ENCODE measurements around the gene CDK5RAP1.

CDK5RAP1 gene

DNA sequence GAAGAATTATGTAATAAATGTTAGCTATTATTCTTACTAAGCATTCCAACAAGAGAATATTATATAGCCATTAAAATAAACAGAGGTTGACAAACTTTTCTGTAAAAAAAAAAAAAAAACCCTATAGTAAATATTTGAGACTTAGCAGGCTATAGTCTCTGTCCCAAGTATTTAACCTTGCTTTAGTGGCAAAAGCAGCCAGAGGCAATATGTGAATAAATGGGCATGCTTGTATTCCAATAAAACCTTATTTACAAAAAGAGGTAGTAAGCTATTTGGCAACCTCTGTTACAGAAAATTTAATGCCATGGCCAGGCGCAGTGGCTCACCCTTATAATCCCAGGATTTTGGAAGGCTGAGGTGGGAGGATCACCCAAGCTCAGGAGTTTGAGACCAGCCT, 14.6 kb downstream of the CDK5RAP1 start:
- no peak for DNase-seq (ENCODE audit: low read depth)

GRCh38 chr20:33377366-33377765, 24.0 kb downstream of the CDK5RAP1 start:
- no peak for DNase-seq (ENCODE audit: low read depth)

DNA sequence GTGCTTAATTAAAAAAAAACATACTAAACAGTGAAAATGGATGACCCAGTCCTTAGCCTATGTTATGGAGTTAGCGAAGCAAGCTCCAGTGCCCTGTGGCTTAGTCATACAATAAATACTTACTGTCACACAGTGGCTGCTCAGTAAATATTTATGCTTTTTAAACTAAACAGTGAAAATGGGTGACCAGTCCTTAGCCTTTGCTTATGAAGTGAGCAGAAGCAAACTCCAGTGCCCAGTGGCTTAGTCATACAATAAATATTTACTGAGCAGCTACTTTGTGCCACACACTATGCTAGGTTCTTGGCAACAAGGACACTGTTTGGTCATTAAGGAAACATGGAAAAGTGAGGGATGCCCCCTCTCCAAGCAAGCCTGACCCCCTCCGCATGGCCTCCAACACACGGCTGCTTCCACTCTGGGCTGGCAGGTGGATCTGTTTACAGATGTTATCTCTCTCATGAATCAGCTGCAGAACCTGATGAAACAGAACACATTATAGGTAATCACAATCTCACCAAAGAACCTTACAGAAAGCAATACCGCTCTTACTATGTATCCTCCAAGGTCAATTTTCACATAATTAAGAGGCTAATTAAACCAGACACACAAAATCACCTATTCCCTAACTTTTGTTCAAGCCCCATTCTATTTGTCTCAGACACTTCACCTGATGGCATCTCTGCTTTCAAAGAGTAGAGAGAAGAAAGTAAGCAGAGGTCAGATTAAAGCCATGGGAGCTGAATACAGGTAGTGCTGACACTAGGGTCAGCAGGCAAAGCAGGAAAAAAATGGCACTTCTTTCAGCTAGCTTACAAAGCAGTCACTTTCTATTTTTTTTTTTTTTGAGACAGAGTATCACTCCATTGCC, 27.3 kb downstream of the CDK5RAP1 start:
- DNase-seq (ENCODE audit: low read depth), result no peak

DNA sequence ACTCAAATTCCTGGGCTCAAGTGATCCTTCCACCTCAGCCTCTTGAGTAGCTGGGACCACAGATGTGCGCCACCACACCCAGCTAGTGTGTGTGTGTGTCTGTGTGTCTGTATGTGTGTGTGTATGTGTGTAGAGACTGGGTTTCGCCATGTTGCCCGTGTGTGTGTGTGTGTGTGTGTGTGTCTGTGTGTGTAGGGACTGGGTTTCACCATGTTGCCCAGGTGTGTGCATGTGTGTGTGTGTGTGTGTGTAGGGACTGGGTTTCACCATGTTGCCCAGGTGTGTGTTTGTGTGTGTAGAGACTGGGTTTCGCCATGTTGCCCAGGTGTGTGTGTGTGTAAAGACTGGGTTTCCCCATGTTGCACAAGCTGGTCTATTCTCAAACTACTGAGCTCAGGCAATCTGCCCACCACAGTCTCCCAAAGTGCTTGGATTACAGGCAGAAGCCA, 28.3 kb downstream of the CDK5RAP1 start:
- no peak for DNase-seq (ENCODE audit: low read depth)

DNA sequence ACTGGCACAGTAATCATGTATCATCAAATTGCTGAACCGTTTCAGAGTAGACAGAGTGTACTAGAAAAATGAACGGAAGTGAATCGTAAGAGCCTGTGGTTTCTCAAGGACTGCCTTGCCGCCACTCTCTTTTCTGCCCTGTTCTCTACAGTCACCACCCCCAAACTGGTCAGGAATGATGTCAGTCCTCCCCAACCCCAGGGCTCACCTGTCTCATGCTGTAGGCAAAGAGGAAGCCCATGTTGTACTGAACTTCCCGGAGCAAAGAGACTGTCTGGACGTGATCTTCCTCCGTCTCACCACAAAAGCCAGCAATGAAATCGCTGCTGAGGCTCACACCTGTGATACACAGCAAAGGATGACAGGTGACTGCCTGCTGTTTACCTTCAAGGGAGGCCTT, 31.0 kb downstream of the CDK5RAP1 start:
- DNase-seq (ENCODE audit: low read depth), result peak; percentile 60

DNA sequence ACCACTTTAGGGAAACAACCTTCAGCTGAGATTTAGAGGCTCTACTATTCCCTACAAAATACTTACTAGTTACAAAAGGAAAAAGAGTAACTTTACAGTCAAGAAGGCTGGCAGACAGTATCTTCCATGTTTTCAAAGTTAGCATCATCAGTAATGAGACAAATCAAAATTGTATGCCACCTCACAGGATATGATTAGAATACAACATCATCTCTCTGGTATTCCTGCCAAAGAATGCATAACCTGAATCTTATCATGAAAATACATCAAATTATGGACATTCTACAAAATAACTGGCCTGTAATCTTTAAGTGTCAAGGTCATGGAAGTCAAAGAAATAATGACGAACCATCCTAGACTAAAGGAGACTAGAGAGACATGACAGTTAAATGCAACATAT, 38.4 kb downstream of the CDK5RAP1 start:
- no peak for DNase-seq (ENCODE audit: low read depth)

- no peak for DNase-seq (ENCODE audit: low read depth)
These were observed 41.7 kb downstream of the CDK5RAP1 start for GRCh38 chr20:33359399-33360261.

DNA sequence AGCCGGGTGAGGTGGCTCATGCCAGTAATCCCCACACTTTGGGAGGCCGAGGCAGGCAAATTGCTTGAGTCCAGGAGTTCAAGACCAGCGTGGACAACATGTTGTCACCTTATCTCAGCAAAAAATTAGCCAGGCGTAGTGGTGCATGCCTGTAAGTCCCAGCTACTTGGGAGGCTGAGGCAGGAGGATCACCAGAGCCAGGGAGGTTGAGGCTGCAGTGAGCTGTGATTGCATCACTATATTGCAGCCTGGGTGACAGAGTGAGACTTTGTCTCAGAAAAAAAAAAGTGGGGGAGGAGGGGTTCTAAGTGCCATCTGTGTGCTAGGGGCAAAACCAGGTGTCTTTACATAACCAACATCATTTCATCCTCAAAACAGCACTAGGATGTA, 48.3 kb downstream of the CDK5RAP1 start:
- DNase-seq (ENCODE audit: low read depth), result no peak

- no peak for DNase-seq (ENCODE audit: low read depth)
These were observed 48.9 kb downstream of the CDK5RAP1 start for GRCh38 chr20:33352258-33353012.

- DNase-seq (ENCODE audit: low read depth), result no peak
These were observed 49.6 kb downstream of the CDK5RAP1 start for GRCh38 chr20:33351696-33352095.

DNA sequence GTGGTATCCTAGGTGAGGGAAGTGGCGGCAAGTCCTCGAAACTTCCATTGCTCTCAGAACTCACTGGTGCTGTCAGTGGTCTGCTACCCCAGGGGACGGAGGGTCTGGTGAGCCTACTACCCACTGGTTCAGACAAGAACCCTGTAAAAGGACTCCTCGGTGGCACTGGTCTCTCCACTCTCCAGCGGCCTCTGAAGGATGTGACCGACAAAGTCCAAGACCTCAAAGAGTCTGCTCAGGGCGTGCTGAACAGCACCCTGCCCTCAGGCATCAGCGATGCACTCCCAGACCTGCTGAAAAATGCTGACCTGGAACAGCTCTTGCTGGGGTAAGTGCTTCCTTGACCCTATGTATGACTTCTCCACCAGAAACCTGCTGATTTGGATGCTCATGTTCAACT, 51.8 kb downstream of the CDK5RAP1 start:
- DNase-seq (ENCODE audit: low read depth), result no peak

DNA sequence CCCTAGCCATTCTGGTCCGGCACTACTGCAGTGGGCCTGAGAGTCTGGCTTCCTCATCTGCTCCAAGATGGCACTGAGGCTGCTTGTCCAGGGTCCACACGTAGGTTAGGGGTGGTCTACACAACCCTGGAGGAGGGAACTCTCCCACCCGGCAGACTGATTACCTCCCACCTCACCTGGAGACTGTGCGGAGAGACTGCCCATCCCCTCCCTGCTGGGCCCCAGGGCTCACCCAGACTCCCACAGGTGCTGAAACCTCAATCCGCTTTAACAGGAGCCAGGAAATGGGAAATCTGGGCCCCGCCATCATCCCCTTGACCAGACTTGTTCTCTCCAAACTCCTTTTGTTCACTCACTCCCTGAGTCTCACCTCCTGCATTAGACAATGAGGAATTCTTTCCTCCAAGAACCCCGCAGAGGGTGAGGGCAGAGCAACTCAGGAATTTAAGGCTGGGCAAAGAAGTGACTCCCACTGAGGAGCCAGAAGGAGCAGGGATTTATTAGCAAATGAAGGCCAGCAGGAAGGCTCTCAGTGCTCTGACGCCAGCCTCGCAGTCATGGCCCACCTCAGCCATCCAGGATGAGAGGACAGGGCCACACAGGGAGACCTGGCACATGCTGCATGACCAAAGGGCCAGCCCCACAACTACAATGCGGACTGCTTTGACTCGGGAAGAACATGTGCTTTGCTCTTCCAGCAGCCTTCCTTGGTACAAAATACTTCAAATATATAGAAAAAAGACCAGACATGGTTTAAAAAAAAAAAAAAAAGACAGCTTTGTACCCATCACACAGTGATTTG, 53.0 kb downstream of the CDK5RAP1 start:
- no peak for DNase-seq (ENCODE audit: low read depth)

GRCh38 chr20:33345342-33345741, 56.0 kb downstream of the CDK5RAP1 start:
- no peak for DNase-seq (ENCODE audit: low read depth)

DNA sequence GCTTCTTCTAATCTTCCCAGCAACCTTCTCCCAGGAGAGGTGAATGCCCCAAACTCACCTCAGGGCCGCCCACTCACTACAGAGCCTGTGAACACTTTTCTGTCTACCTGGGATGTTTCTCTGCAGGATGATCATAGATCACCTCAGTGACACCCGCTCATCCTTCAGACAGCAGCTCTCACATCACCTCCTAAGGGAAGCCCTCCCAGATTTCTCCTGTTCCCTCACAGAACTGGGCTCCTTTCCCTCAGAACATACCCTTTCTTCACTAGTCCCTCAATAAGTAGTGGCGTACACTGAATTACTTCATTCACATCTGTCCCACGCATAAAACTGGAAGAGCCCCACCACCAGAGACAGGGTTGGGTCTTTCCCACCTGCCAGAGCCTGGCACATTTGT, 57.8 kb downstream of the CDK5RAP1 start:
- no peak for DNase-seq (ENCODE audit: low read depth)

DNA sequence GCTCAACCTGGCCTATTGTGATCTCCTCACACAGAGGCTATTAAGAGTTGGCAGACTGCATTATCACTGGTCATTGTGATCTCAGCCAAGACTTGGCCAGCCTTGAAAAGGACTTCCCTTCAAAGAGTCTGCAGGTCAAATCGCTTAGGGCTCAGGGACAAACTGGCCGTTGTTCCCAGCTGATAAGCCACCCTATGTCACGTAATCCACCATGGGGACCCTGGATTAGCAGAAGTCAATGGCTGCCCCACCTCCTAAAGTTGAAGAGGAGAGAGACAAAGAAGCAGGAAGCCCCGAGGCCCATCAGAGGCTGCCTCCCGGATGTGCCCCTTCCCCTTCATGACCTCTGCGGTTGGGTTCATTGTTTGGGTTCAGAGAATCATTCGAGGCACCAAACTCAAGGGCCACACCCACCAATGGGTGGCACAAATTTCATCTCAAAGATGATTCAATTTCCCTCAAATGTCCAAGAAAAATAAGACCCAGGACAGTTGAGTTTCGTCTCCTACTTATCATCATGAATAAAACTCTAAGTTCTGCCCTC, 61.7 kb downstream of the CDK5RAP1 start:
- no peak for DNase-seq (ENCODE audit: low read depth)

DNA sequence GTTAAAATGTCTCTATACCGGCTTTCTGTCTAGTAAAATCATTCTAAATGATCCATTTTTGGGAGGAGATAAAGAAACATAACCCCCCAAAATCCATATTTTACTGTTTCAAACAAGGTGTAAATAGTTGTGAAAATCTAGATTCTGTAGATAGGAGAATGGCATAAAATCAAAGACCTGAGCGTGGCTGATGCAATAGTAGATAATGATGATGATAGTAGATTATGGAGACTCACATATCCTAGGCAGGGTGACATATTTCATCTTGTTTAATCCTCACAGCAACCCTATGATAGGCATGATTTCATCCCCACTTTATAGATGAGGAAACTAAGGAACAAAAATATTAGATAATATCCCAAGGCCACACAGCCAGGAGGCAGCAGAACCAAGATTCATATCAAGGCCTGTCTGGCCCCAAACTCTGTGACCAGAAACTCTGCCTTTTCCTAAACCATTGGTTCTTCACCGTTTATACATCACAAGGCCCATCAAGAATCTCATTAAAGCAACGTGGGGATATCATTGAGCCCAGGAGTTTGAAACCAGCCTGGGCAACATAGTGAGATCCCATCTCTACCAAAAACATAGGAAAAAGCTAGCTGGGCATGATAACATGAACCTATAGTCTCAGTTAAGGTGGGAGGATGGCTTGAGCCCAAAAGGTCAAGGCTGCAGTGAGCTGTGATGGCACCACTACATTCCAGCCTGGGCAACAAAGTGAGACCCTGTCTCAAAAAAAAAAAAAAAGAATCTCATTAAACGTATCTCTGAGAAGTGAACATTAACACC, 62.7 kb downstream of the CDK5RAP1 start:
- DNase-seq (ENCODE audit: low read depth), result no peak

DNA sequence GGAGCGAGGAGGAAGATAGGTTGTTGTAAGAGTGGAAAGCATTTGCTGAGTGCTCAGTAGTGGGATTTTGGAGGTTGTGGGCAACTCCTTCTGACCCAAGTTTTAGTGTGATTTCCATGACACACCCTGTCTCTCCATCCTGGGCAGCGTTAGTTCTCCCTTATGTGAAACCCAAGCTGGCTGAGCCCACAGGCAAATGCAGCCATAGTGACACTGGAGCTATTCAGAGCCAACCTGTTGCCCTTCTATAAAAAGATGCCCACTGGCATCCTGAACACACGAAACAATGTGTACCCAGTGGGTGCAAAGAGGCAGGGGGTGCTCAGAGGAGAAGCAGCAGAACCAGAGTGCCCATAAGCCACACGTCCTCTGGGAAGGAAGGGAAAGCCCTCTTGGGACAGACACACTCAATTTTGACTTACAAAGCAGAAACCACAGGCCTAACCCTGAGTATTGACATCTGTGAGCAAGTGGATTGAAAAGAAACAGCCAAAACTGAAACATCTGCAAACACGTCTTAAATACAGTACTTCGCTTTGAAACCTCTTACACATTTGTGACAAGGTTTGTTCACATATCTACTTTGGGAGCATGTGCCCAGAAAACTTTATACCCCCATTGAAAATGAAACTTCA, 63.7 kb downstream of the CDK5RAP1 start:
- no peak for DNase-seq (ENCODE audit: low read depth)

GRCh38 chr20:33337119-33337518, 64.2 kb downstream of the CDK5RAP1 start:
- DNase-seq (ENCODE audit: low read depth), result no peak

- no peak for DNase-seq (ENCODE audit: low read depth)
These were observed 64.9 kb downstream of the CDK5RAP1 start for GRCh38 chr20:33336375-33336774.

DNA sequence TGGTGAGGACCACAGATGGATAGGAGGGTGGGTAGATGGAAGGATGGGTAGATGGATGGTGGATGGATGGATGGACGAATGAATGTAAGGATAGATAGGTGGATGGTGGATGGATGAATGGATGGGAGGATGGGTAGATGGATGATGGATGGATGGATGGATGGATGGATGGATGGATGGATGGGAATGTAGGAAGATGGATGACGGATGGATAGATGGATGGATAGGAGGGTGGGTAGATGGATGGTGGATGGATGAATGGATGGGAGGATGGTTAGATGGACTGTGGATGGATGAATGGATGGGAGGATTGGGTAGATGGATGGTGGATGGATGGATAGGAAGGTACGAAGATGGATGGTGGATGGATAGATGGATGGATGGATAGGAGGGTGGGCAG, 67.2 kb downstream of the CDK5RAP1 start:
- DNase-seq (ENCODE audit: low read depth), result no peak

Measured in T follicular helper cell (primary cell).